ENCODE results near the gene ABHD16A. TPM values are rescaled to one million over a fixed set of nuclear protein-coding genes. Genes with fewer than 3 reads are reported as not detected.

The ABHD16A gene
- total RNA-seq, 1 donor from 2014 or later: 51.3 TPM

DNA sequence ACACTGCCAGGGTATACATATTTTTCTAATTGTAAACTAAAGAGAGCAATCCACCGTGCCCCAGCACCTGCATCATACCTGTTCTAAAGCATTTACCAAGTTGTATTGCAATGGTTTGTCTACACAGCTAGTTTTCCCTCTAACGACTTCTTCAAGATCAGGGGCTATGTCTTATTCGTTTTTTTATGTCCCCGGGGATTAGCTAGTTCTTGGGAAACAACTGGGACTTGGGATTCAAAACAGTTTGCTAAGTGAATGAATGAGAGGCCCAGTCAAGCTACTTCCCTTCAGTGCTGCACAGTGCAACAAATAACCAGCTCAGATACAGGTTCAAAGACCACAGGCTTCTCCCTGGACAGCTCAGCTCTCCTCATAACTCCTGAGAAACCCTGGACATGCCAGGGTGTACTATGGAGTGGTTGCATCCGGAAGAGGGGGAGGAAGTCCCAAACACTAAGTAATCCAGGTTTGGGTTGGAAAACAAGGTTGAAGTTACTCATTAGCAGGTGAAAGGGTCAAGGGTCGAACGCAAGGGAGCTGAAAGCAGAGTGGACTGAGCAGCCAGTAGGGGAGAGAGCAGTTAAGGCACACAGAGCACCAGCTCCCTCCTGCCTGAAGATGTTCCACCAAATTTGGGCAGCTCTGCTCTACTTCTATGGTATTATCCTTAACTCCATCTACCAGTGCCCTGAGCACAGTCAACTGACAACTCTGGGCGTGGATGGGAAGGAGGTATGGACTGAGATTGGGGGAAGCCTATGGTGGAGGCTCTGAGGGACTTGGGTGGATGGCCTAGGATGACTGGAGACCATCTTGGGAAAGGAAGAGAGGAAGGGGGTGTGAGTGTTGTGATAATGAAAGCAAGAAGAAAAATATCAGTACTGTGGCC lies 47.5 kb downstream of the ABHD16A start, which contains the start of gene APOM:
TSS of gene APOM (plus strand) at position 546 of the 889 bp plus-strand sequence. CDS start at position 619, 73 bp downstream.

Other genes with a start within 250 kb of the ABHD16A start
- gene MICB, start 205.2 kb downstream of the ABHD16A start, total RNA-seq (ENCODE audit: low replicate concordance): 5.5 and 8.8 TPM in 2 replicates
- gene MCCD1, start 174.4 kb downstream of the ABHD16A start, total RNA-seq (ENCODE audit: low replicate concordance): not detected in 2 replicates
- 238 and 398 TPM in 2 replicates for gene DDX39B, start 161.3 kb downstream of the ABHD16A start, total RNA-seq (ENCODE audit: low replicate concordance)
- gene ATP6V1G2, start 156.7 kb downstream of the ABHD16A start, total RNA-seq (ENCODE audit: low replicate concordance): 2.6 and 6.0 TPM in 2 replicates
- gene NFKBIL1, start 155.7 kb downstream of the ABHD16A start, total RNA-seq (ENCODE audit: low replicate concordance): 26.1 and 28.2 TPM in 2 replicates
- gene LTA, start 131.0 kb downstream of the ABHD16A start, total RNA-seq (ENCODE audit: low replicate concordance): not detected in 2 replicates
- gene TNF, start 127.8 kb downstream of the ABHD16A start, total RNA-seq (ENCODE audit: low replicate concordance): not detected in 2 replicates
- gene LTB, start 120.9 kb downstream of the ABHD16A start, total RNA-seq (ENCODE audit: low replicate concordance): not detected in 2 replicates
- 0.30 TPM in 1 of 2 replicates, not detected in the other for gene LST1, start 117.0 kb downstream of the ABHD16A start, total RNA-seq (ENCODE audit: low replicate concordance)
- gene NCR3, start 110.3 kb downstream of the ABHD16A start, total RNA-seq (ENCODE audit: low replicate concordance): not detected in 2 replicates
- not detected in 2 replicates for gene AIF1, start 88.1 kb downstream of the ABHD16A start, total RNA-seq (ENCODE audit: low replicate concordance)
- gene PRRC2A, start 82.6 kb downstream of the ABHD16A start, total RNA-seq (ENCODE audit: low replicate concordance): 13.9 and 24.8 TPM in 2 replicates
- gene BAG6, start 50.7 kb downstream of the ABHD16A start, total RNA-seq (ENCODE audit: low replicate concordance): 54.9 and 100 TPM in 2 replicates
- 0.70 and 1.5 TPM in 2 replicates for gene APOM, start 47.4 kb downstream of the ABHD16A start, total RNA-seq (ENCODE audit: low replicate concordance)
- gene C6orf47, start 42.5 kb downstream of the ABHD16A start, total RNA-seq (ENCODE audit: low replicate concordance): 16.6 and 18.2 TPM in 2 replicates
- gene GPANK1, start 38.3 kb downstream of the ABHD16A start, total RNA-seq (ENCODE audit: low replicate concordance): 6.1 and 13.6 TPM in 2 replicates
- gene CSNK2B, start 37.2 kb downstream of the ABHD16A start, total RNA-seq (ENCODE audit: low replicate concordance): 71.1 and 94.1 TPM in 2 replicates
- gene LY6G5B, start 33.3 kb downstream of the ABHD16A start, total RNA-seq (ENCODE audit: low replicate concordance): 2.2 and 4.0 TPM in 2 replicates
- gene LY6G5C, start 22.3 kb downstream of the ABHD16A start, total RNA-seq (ENCODE audit: low replicate concordance): 0.15 TPM in 1 of 2 replicates, not detected in the other
- gene LY6G6F, start 3.5 kb upstream of the ABHD16A start, total RNA-seq (ENCODE audit: low replicate concordance): not detected in 2 replicates
- not detected in 2 replicates for gene LY6G6D, start 12.0 kb upstream of the ABHD16A start, total RNA-seq (ENCODE audit: low replicate concordance)
- not detected in 2 replicates for gene LY6G6C, start 18.4 kb upstream of the ABHD16A start, total RNA-seq (ENCODE audit: low replicate concordance)
- gene MPIG6B, start 20.0 kb upstream of the ABHD16A start, total RNA-seq (ENCODE audit: low replicate concordance): not detected in 2 replicates
- gene DDAH2, start 26.0 kb upstream of the ABHD16A start, total RNA-seq (ENCODE audit: low replicate concordance): 108 and 116 TPM in 2 replicates
- gene CLIC1, start 33.2 kb upstream of the ABHD16A start, total RNA-seq (ENCODE audit: low replicate concordance): 395 and 679 TPM in 2 replicates
- 2.5 and 4.0 TPM in 2 replicates for gene MSH5, start 36.7 kb upstream of the ABHD16A start, total RNA-seq (ENCODE audit: low replicate concordance)
- gene SAPCD1, start 59.3 kb upstream of the ABHD16A start, total RNA-seq (ENCODE audit: low replicate concordance): 0.53 and 0.70 TPM in 2 replicates
- gene VWA7, start 74.0 kb upstream of the ABHD16A start, total RNA-seq (ENCODE audit: low replicate concordance): 0.15 and 0.23 TPM in 2 replicates
- 37.9 and 59.7 TPM in 2 replicates for gene VARS1, start 92.4 kb upstream of the ABHD16A start, total RNA-seq (ENCODE audit: low replicate concordance)
- 24.6 and 27.8 TPM in 2 replicates for gene LSM2, start 103.6 kb upstream of the ABHD16A start, total RNA-seq (ENCODE audit: low replicate concordance)
- 0.98 and 4.1 TPM in 2 replicates for gene HSPA1L, start 112.0 kb upstream of the ABHD16A start, total RNA-seq (ENCODE audit: low replicate concordance)
- gene HSPA1A, start 112.2 kb upstream of the ABHD16A start, total RNA-seq (ENCODE audit: low replicate concordance): 47.1 and 396 TPM in 2 replicates
- gene HSPA1B, start 124.4 kb upstream of the ABHD16A start, total RNA-seq (ENCODE audit: low replicate concordance): 66.7 and 494 TPM in 2 replicates
- gene NEU1, start 159.5 kb upstream of the ABHD16A start, total RNA-seq (ENCODE audit: low replicate concordance): 54.9 and 72.8 TPM in 2 replicates
- gene SLC44A4, start 175.7 kb upstream of the ABHD16A start, total RNA-seq (ENCODE audit: low replicate concordance): not detected in 2 replicates
- 41.5 and 175 TPM in 2 replicates for gene EHMT2, start 194.4 kb upstream of the ABHD16A start, total RNA-seq (ENCODE audit: low replicate concordance)
- gene ZBTB12, start 198.8 kb upstream of the ABHD16A start, total RNA-seq (ENCODE audit: low replicate concordance): 6.2 and 12.4 TPM in 2 replicates
- 0.90 and 26.7 TPM in 2 replicates for gene C2, start 224.4 kb upstream of the ABHD16A start, total RNA-seq (ENCODE audit: low replicate concordance)
- gene CFB, start 242.8 kb upstream of the ABHD16A start, total RNA-seq (ENCODE audit: low replicate concordance): 15.0 and 108 TPM in 2 replicates